Measurements from ENCODE around the gene GTF2B.

DNA sequence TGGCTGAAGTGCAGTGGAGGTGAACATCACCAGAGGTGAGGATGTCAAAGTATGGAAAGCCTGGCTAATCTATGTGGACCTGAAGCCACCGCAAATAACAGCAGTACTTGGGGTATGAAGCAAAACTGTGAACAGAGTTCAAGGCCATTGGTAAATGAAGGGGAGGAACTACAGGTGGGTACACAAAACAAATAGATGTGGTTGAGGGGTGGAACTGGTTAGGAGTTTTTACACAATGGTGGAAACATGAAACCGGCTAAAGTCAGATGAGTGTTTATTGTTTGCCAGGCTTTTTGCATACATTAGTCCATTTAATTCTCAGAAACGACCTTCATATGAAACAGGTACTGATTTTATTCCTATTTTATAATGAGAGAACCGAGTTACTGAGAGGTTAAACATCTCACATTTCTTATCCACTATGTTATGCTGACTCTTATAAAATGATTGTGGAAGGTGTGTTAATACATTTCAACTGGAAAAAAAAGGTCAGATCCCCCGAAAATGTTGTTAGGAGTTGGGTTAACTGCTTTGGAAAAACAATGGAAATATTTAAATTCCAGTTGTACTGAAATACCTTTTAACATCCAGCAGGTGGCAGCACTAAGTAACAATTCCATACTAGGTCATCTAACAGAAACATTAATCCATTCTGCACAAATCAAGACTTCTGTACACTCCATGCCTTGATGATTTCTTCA, 44.3 kb upstream of the GTF2B start:
- TF ChIP-seq, protein P1, sequence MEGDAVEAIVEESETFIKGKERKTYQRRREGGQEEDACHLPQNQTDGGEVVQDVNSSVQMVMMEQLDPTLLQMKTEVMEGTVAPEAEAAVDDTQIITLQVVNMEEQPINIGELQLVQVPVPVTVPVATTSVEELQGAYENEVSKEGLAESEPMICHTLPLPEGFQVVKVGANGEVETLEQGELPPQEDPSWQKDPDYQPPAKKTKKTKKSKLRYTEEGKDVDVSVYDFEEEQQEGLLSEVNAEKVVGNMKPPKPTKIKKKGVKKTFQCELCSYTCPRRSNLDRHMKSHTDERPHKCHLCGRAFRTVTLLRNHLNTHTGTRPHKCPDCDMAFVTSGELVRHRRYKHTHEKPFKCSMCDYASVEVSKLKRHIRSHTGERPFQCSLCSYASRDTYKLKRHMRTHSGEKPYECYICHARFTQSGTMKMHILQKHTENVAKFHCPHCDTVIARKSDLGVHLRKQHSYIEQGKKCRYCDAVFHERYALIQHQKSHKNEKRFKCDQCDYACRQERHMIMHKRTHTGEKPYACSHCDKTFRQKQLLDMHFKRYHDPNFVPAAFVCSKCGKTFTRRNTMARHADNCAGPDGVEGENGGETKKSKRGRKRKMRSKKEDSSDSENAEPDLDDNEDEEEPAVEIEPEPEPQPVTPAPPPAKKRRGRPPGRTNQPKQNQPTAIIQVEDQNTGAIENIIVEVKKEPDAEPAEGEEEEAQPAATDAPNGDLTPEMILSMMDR (conservative IDR thresholded peaks at IDR 0.05) = peak; percentile 95
- no peak for TF ChIP-seq EZH2 (IDR thresholded peaks at IDR 0.05; ENCODE audit: low read depth)

All from PC-9 (cell line).